ENCODE measurements around the gene SLC4A2.

SLC4A2 gene

DNA sequence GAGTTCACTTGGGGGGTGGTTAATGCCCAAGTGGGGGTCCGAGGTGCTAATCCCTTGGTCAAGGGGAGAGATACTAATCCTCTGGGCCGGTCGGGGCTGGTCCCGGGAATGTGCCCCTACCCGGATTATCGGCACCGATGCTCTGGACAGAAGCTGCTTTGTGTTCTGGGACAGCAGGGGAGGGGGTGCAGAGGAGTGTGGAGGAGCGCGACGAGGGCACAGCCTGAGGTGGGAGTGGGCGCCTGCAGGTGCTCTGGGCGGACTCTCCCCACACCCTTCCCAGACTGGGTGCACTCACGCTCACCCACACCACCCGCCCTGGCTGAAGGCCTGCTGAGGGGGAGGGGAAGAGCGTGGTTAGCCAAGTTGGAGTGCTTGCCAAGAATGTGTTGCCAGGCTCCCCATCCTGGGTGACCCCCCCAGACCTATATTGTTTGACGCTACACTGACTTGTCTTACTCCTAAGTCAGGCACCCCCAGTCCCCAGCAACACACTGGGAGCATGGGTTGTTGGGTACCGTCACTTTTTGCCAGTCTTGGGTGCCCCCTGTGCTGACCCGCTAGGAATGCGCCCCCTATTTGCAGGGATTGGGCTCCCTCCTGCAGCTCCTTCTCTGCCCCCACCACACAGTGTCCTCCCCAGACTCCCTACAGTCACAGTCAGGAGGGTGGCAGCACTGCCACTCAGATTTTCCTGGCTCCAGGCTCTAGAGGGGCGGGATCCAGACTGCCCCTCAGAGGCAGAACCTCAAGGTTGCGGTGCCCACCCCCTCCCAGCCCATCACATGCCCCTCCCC is 1.2 kb downstream of the SLC4A2 start (continued):
- TF ChIP-seq REST (tag by site-specific recombination; IDR thresholded peaks at IDR 0.05) (peak; percentile 38; the same call in 1 of the 2 replicates), TSHZ1 (tag by site-specific recombination; IDR thresholded peaks at IDR 0.05; ENCODE audit: borderline replicate concordance) (no peak), ZNF366 (tag by site-specific recombination; conservative IDR thresholded peaks at IDR 0.05) (no peak), KLF1 (tag by site-specific recombination; IDR thresholded peaks at IDR 0.05) (peak; percentile 88), ZNF777 (tag by site-specific recombination; IDR thresholded peaks at IDR 0.05; ENCODE audit: borderline replicate concordance) (no peak), YY1 (tag by site-specific recombination; IDR thresholded peaks at IDR 0.05) (no peak), ZNF175 (tag by site-specific recombination; IDR thresholded peaks at IDR 0.05) (no peak), ZEB2 (tag by site-specific recombination; IDR thresholded peaks at IDR 0.05) (no peak), ZNF529 (tag by site-specific recombination; IDR thresholded peaks at IDR 0.05; ENCODE audit: insufficient replicate concordance) (no peak), ZNF350 (tag by site-specific recombination; IDR thresholded peaks at IDR 0.05) (no peak), ZSCAN5A (tag by site-specific recombination; IDR thresholded peaks at IDR 0.05) (no peak), PBX3 (CRISPR knock-in tag; IDR thresholded peaks at IDR 0.05) (no peak), ZNF19 (tag by site-specific recombination; IDR thresholded peaks at IDR 0.05; ENCODE audit: low read depth) (no peak), BCL6B (tag by site-specific recombination; IDR thresholded peaks at IDR 0.05) (no peak), ZNF677 (tag by site-specific recombination; IDR thresholded peaks at IDR 0.05) (no peak), ZNF449 (tag by site-specific recombination; IDR thresholded peaks at IDR 0.05) (no peak), ZNF837 (tag by site-specific recombination; IDR thresholded peaks at IDR 0.05) (no peak), ZNF560 (tag by site-specific recombination; IDR thresholded peaks at IDR 0.05; ENCODE audit: borderline replicate concordance) (no peak), KLF16 (tag by site-specific recombination; IDR thresholded peaks at IDR 0.05) (no peak), ZNF132 (tag by site-specific recombination; IDR thresholded peaks at IDR 0.05; ENCODE audit: borderline replicate concordance) (no peak)
- TF ChIP-seq, protein P1, sequence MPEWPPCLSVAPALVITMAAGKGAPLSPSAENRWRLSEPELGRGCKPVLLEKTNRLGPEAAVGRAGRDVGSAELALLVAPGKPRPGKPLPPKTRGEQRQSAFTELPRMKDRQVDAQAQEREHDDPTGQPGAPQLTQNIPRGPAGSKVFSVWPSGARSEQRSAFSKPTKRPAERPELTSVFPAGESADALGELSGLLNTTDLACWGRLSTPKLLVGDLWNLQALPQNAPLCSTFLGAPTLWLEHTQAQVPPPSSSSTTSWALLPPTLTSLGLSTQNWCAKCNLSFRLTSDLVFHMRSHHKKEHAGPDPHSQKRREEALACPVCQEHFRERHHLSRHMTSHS (tag by site-specific recombination; IDR thresholded peaks at IDR 0.05): no peak
- TF ChIP-seq, protein P2, sequence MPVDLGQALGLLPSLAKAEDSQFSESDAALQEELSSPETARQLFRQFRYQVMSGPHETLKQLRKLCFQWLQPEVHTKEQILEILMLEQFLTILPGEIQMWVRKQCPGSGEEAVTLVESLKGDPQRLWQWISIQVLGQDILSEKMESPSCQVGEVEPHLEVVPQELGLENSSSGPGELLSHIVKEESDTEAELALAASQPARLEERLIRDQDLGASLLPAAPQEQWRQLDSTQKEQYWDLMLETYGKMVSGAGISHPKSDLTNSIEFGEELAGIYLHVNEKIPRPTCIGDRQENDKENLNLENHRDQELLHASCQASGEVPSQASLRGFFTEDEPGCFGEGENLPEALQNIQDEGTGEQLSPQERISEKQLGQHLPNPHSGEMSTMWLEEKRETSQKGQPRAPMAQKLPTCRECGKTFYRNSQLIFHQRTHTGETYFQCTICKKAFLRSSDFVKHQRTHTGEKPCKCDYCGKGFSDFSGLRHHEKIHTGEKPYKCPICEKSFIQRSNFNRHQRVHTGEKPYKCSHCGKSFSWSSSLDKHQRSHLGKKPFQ (tag by site-specific recombination; IDR thresholded peaks at IDR 0.05): no peak
